Activated gamma-delta T cell treated with Interleukin-2 at 50 U/mL for 16 hours (primary cell): ENCODE data around the gene SMIM9.
"Not testable (repeated sequence)": the region's sequence is repeated elsewhere in the genome, so short reads cannot be mapped to it uniquely, and the experiment has no call there.

Source experiments
- DNase-seq: peaks from one replicate; pipeline ENCODE4 v3.0.0-alpha.2; 2020

SMIM9 gene

DNA sequence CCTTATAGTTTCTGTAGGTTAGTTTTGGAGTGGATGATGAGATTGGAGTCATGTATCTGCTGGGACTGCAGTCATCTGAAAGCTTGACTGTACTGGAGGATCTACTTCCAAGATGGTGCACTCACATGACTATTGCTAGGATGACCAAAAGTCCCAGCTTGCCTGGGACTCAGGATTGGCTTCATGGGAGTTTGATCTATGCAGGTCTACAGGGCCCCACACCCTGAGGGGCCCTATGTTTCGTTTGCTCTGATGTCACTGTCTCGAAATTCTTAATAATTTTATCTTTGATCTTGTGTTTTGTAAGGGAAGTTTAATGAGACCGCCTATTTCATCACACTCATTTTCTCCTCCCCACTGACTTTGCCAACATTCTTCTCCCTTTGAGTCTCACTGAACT lies at the start of gene SMIM9:
TSS of gene SMIM9 (minus strand) at position 101 of the 400 bp plus-strand sequence. CDS start 3,806 bp downstream, outside the sequence.
- no peak for DNase-seq

DNA sequence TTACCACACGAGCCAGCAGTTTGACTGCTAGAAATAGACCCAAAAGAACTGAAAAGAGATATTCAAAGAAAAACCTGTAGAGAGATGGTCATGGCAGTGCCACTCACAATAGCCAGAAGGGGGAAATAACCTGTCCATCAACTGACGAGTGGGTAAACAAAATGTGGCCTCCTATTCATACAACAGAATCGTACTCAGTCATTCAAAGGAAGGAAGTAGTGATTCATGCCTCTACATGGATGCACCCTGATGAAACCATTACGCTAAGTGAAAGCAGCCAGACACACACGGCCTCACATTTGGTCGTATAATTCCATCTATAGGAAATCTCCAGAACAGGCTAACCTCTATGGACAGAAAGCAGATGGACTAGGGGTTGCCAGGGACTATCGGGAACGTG lies 49.6 kb upstream of the SMIM9 start:
- not testable (repeated sequence) for DNase-seq

DNA sequence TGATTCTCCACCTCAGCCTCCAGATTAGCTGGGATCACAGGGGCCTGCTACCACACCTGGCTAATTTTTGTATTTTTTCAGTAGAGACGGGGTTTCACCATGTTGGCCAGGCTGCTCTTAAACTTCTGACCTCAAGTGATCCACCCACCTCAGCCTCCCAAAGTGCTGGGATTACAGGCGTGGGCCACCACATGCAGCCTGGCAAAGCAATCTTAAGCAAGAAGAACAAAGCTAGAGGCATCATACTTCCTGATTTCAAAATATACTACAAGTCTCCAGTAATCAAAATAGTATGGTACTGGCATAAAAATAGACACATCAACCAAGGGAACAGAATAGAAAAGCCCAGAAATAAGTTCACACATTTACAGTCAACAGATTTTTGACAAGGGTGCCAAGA lies 38.9 kb upstream of the SMIM9 start:
- DNase-seq = no peak

DNA sequence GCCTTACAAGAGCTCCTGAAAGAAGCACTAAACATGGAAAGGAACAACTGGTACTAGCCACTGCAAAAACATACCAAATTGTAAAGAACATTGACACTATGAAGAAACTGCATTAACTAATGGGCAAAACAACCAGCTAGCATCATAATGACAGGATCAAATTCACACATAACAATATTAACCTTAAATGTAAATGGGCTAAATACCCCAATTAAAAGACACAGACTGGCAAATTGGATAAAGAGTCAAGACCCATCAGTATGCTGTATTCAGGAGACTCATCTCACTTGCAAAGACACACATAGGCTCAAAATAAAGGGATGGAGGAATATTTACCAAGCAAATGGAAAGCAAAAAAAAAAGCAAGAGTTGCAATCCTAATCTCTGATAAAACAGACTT lies 34.1 kb upstream of the SMIM9 start:
- not testable (repeated sequence) for DNase-seq

DNA sequence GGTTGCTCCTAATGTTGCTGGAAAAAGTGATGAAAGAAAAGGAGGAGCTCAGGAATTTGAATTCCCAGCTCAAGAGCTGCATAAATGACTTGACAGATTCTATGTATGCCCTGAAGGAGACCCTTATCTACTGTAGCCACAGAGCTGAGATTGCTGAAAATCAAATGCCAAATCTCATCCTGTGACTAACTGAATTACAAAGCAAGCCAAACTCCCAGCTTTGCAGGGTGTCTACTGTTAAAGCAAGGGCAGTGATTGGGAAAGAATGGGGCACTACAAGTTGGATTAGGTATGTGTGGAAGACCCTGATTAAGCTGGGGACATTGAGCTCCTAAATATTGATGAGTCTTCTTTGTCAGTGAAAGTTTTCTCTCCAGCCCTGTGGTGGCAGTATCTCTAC lies 20.8 kb upstream of the SMIM9 start:
- DNase-seq = no peak

DNA sequence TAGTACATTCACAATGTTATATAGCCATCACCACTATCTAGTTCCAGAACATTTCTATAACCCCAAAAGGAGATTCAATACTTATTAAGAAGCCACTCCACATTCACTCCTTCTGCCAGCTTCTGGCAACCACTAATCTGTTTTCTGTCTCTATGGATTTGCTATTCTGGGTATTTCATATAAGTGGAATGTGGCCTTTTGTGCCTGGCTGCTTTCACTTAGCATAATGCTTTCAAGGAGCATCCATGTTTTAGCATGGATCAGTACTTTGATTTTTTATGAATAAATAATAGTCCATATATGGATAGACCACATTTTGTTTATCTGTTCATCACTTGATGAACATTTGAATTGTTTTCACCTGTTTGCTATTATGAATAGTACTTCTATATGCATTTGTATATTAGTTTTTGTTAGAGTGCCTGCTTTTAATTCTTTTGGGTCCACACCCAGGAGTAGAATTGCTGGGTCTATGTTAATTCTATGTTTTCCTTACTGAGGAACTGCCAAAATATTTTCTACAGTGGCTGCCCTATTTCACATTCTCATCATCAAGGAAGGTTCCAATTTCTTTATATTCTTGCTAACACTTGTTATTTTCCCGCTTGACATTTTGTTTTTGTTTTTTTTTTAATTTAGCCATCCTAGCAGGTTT lies 16.6 kb upstream of the SMIM9 start:
- no peak for DNase-seq

DNA sequence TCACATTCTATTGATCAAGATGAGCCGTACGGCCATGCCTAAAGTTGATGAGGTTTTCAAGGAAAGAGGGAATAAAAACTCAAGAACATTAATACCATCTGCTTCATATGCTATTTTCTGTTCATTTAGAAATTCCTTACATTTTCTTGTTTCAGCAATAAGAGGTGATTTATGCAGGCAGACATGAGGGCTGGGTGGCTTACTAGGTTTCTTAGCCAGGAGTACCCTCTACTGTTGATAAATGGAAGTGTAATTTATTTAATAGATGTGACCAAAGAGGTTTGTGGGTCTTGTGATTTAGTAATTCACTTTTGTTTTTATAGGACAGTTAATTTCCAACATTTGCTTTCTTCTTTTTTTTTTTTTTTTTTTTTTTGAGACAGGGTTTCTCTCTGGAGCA lies 6.4 kb upstream of the SMIM9 start:
- no peak for DNase-seq

DNA sequence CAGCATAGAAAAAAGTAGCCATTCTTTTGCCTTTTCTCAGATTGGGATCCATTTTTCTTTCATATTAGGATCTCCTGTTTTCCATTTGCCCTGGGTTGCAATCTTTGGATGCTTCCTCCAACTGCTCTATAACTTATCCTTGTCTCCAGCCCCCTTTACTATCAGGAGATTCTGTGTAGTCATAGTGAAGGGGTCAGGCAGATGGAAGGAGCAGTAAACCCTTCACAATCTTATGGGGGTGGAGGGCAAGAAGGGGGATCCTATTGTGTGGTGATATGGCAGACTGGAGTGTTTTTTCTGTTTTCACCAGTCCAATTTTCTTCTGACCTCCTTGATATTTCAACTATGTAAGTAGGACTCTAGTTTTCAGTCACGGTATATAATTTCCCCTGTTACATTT lies 1.7 kb upstream of the SMIM9 start:
- no peak for DNase-seq

DNA sequence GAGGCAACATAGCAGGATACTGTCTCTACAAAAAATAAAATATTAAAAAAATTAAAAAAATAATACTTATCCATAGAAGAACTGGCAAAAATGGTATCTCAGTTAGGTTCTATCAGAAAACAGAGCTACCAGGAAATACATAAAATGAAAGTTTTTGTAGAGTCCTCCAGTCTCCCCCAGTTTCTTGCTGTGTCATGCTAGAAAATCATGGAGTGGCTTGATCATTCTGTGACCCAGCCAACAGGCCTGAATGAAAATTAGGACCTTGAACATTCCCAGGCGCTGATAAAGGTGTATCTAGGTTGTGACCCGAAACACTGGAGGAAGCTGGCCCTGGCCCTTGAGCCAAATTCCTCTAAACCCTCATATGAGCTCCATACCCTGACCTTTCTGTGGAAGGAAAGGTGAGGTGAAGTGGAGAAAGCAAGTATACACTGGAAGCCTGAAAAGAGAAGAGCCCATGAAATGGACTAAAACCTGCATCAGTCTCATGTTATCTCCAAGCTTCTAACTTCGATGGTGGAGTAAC lies 652 bp downstream of the SMIM9 start:
- no peak for DNase-seq

DNA sequence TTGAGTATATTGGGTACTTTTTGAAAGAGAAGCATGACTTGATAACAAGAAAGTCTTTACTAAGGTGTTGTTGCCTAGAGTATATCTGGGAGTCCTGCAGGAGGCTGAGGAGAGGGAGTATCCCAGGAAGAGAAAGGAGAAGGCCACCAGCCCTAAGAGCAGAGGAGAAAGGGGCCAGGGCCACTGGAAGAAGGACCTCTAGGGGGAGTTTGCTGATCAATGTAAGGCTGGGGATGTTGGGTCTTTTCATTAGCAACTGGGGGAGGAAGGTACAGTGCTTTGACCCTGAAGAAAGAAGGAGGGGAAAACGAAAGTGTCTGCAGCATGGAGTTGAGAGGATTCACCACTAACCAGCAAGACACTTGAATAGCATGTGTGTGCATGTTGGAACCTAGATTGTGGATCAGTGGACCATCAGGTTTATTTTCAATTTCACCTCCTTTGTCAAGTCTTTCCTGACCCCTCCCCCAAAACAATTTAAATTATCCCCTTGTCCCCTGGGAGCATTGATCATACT lies 4.5 kb downstream of the SMIM9 start:
- DNase-seq = no peak

DNA sequence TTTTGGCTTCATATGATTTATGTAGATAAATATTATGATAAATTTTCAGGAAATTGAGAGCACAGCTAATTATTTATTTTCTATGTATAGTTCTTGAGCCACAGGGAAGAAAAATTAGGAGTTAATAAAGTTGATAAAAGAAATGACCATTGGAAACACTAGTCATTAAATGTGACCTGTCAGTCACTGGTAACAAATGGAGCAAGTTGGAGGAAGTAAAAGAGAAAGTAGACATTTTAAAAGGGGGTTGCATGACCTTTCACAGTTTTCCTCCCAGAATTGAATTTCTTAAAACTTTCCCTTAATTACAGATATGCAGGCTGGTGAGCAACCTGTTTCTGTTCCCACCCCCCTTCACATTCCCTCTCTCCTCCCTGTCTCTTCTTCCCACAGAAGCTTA lies 5.3 kb downstream of the SMIM9 start:
- DNase-seq = no peak

DNA sequence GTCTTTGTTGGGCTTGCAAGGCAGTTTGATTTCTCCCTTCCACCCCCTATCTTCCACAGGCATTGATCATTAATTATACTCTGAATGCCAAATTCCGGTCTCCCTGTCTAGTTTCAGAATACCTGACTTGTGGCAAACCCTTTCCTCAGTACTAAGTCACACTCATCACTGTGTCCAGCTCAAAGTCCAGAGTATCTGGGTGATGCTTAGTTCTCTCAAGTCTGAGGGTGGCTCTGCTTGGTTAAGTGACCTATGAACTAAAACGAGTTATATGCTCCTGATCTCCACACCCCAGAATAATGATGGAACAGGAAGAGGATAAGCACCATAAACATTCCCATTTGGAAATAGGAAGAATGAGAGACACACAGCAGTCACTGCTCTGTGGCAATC lies 6.5 kb downstream of the SMIM9 start:
- no peak for DNase-seq

DNA sequence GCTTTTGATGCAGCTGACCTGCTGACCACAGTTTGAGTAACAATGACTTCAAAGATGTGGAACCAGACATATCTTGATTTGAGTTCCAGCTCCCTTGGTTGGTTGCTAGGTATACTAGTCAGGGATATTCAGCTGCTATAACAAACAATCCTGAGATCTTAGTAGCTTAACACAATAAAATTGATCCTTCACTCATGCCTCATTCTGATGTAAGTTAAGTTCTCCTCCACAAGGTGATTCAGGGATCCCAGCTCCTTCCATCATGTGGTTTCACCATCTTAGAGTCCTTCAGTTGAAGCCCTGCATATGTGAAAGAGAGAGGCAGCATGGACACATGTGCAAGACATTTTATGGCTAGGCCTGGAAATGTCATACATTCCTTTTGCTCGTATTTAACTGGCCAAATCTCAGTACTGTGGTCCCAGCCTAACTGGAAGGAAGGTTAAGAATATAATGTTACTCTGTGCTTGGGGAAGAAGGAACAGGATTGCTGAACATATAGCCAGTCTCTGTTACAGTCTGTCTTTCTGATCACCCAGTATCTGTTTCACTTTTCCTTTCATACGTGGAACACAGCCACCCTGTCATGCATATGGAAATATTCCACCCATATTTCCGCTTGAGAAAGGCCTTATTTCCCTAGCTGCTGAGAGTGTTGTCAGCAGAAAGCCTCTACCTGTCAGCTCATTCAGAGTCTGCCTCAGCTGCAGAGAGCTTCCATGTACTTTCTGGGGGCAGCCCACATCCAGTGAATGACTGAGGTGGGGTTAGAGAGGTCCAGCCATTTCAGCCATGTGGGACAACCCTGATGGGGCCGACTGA lies 7.1 kb downstream of the SMIM9 start:
- no peak for DNase-seq

DNA sequence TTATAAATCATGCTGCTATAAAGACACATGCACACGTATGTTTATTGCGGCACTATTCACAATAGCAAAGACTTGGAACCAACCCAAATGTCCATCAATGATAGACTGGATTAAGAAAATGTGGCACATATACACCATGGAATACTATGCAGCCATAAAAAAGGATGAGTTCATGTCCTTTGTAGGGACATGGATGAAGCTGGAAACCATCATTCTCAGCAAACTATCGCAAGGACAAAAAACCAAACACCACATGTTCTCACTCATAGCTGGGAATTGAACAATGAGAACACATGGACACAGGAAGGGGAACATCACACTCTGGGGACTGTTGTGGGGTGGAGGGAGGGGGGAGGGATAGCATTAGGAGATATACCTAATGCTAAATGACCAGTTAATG lies 8.9 kb downstream of the SMIM9 start:
- not testable (repeated sequence) for DNase-seq

DNA sequence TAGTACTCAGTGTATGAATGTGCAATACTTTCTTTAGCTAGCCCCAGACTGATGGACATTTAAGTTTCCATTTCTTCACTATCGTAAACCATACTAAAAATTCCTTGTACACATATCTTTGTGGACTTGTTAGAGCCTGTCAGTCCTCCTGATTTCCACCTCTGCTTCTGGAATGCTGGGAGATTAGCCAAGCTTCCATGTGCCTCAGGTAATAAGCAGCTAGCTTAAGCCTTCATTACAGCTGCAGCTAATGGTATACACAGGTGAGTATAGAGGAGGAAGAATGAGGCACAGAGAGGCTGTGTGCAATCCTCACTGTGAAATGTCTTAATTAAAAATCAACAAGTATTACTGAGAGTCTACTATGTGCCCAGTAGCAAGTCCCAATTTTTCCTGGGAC lies 9.8 kb downstream of the SMIM9 start:
- no peak for DNase-seq

DNA sequence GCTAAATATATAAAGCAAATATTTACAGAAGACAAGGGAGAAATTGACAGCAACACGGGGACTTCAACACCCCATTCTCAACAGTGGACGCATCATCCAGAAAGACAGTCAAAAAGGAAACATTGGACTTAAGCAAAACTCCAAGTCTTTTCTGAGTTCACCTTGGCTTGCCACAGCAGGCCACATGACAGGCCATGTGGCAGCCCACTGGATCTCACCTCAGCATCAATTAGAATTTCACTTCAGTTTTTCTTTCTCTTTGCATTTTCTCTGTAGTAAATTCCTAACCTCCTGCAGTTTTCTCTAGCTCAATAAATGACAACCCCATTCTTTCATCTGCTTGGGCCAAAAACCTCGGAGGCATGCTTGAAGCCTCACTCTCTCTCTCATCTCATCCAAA lies 12.4 kb downstream of the SMIM9 start:
- DNase-seq = no peak

DNA sequence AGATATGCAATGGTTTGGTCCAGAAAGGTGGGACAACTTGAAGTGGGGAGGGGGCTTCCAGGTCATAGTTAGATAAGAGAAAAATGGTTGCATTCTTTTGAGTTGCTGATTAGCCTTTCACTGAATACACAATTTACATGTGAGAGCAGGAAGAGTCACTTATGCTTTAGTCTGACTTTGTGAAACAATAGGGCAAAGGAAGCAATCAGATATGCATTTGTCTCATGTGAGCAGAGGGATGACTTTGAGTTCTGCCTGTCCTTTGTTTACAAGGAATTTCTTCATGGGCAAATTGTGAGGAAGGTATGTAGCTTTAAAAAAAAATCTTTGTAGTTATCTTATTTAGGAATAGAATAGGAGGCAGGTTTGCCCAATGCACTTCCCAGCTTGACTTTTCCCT lies 12.9 kb downstream of the SMIM9 start:
- no peak for DNase-seq

DNA sequence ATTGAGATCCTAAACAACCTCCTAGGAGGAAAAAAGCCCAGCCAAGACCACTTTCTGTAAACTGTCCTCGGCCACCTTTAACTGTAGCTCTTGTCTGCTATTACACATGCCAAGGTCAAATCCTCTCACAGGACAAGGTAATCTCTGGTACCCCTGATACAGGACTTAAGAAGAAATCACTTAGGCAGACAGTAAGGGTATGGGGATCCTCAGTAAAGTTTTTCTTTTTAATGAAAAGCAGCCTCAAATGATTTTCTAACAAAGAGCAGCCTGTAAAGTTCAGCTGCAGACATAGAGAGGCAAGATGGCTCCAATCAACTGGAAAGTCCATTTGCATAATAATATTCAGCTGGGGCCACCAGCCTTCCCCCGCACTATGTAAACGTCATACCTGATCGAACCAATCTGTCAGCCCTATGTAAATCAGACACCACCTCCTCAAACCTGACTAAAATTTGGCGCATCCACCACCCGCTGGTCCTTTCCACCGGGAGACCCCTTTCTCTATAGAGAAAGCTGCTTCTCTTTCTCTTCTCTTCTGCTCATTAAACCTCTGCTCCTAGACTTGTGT lies 14.6 kb downstream of the SMIM9 start:
- DNase-seq = no peak

DNA sequence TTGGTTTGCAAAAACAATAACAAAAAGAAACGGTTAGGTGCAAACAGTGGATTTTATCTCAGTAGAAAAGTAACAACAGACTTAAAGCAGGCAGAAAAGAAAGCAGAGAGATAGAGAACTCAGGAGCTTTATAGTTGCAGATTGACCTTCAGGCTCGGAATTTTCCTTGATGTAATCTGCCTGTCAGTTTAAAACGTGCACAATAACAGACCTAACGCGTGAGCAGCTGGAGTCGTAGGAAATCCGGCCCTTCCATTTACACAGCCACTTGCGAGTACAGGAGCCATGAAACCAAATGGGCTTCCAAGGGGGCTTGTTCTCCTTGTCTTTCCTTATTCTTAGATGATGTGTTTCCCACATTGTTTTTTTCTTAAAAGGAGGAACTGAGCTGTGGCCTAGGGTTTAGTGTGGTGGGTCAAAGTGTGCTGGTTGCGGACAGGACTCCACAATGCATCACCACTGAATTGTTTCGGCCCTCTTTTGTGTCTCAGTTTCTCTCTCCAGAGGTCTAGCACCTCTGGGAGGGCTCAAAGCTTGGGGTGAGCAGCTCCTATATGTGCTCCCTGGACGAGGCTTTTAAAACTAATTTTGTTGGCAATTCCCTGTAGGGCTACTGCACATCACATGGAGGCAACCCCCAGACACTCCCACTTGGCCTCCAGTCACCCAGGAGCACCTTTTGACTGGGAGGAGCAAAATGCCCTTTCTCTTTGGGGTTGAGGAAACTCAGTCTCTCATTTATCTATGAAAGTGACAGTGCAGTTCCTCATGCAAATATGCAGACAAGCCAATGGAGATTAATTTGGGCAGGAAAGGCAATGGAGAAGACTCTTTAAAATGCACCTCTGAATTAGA lies 15.3 kb downstream of the SMIM9 start:
- DNase-seq = no peak

DNA sequence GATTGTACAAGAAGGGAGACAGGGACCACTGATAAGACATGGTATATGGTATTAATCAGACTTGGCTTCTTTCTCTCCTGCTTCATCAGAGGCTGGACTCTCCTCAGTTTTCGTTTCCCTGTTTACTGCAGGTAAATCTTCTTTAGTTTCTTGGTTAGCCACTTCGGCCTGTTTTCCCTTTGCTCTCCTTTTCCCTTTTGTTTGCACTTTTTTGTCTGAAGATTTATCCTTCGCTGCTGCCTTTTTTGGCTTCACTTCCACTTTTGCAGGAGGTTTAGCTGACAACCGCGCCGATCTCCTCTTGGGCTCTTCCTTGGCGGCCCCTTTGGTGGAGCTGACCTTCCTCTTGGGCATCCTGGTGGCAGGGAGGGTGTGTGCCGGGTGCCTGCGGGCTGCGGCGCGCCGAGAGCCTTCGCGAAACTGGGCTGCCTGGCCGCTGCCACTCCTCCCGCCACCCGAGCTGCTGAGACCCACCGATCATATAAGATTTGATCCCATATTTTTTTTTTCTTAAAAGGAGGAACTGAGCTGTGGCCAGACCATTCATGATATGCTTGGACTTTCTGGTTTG lies 17.3 kb downstream of the SMIM9 start:
- DNase-seq = not testable (repeated sequence)

DNA sequence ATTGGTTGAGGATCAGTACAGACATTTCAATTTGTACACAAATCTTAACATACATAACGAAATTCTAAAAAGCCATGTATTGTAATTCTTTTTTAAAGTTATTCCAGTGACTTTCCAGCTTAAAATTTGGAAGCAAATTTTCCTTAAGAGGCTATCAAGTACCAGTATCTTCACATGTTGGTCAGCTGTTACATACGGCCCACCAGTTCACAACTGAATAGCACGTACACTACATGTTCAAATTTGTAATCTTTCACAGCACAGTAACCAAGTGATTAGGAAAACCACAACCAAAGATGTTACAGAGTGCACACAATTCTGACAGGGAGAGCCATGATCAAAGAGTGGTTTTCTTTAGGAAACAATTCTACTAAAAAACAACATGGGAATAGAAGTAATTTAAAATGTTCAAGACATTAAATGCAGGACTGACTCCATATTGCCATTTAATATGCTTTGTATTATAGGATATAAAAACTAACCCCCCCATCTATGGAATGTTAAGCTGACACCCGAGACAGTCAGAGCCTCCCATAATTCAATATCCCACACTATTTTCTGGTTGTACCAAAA lies 18.1 kb downstream of the SMIM9 start:
- DNase-seq = not testable (repeated sequence)

DNA sequence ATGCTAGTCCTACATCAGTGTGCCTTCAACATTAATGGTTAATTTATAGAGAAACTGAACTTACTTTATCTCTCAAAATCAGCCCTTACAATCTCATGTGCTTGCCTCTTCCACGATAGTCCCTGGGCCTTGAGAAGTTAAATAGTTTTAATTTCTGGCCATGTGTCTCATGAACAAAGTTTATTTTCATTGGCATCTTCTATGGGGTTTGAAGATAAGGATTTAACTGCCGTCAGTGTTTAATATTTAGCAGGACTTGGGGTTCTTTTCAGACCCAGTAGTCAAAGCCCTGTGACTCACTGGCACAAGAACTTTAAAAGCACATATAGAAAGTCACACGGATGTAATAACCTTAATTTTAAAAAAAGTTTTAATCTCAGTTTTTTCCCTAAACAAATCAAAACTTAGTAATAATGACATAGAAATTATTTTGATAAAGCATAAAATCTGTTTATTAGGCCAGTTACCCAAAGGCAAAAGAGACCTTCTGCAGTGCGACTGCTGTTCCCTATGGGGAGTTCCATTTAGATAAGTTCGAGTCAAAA lies 19.1 kb downstream of the SMIM9 start:
- DNase-seq = no peak
